Measurements from ENCODE around the gene SMIM12. TPM values are rescaled to one million over a fixed set of nuclear protein-coding genes. Genes with fewer than 3 reads are reported as not detected.

Gene SMIM12
- polyA plus RNA-seq, 1 donor from 2014 or later = 42.6 TPM

DNA sequence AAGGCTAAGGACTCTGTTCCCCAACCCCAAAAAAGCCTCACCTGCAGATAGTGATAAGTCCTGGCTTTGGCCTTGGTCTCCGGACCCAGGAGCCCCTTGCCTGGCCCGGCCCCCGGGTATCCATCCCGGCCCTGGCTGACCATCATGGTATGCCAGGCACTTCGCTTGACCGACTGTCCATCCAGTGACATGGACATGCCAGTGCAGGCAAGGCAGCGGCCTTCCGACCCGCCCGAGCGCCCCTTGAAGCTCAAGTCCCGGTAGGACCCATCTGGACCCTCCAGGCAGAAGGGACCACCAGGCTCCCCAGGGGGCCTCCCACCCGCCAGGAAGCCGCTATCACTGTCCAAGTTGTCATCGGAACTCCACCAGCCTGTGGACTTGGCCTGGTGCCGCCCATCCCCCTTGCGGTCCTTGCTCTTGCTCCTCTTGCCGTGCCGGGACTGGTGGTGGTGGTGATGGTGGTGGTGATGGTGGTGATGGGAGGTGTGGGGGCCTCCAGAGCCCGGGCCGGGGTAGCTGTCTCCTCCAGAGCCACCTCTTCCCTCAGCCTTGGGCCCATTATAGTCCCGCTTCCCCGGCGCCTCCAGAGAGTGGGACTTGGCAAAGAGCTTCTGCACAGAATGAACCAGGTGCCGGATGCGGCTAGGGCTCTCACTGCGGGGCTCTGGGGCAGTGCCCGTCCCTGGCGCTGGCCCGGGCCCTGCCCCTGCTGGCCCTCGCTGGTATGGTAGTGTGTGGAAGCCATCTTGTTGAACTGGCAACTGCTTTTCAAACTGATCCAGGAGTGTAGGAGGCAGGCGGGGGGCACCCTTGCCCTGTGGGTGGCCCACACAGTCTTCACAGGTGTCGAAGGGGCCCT is 44.9 kb upstream of the SMIM12 start:
- TF ChIP-seq RAD21 (conservative IDR thresholded peaks at IDR 0.05) (no peak), EP300 (conservative IDR thresholded peaks at IDR 0.05; ENCODE audit: poor library complexity, severe bottlenecking) (no peak), MXI1 (conservative IDR thresholded peaks at IDR 0.05; ENCODE audit: poor library complexity, severe bottlenecking) (no peak), SMC3 (conservative IDR thresholded peaks at IDR 0.05; ENCODE audit: poor library complexity) (no peak), EZH2 (IDR thresholded peaks at IDR 0.05; ENCODE audit: borderline replicate concordance, insufficient read depth, low read length, poor library complexity, severe bottlenecking) (no peak), TAF1 (IDR thresholded peaks at IDR 0.05; ENCODE audit: low read depth) (no peak), POLR2AphosphoS5 (IDR thresholded peaks at IDR 0.05) (no peak)
- TF ChIP-seq, protein P1, sequence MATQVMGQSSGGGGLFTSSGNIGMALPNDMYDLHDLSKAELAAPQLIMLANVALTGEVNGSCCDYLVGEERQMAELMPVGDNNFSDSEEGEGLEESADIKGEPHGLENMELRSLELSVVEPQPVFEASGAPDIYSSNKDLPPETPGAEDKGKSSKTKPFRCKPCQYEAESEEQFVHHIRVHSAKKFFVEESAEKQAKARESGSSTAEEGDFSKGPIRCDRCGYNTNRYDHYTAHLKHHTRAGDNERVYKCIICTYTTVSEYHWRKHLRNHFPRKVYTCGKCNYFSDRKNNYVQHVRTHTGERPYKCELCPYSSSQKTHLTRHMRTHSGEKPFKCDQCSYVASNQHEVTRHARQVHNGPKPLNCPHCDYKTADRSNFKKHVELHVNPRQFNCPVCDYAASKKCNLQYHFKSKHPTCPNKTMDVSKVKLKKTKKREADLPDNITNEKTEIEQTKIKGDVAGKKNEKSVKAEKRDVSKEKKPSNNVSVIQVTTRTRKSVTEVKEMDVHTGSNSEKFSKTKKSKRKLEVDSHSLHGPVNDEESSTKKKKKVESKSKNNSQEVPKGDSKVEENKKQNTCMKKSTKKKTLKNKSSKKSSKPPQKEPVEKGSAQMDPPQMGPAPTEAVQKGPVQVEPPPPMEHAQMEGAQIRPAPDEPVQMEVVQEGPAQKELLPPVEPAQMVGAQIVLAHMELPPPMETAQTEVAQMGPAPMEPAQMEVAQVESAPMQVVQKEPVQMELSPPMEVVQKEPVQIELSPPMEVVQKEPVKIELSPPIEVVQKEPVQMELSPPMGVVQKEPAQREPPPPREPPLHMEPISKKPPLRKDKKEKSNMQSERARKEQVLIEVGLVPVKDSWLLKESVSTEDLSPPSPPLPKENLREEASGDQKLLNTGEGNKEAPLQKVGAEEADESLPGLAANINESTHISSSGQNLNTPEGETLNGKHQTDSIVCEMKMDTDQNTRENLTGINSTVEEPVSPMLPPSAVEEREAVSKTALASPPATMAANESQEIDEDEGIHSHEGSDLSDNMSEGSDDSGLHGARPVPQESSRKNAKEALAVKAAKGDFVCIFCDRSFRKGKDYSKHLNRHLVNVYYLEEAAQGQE (IDR thresholded peaks at IDR 0.05; ENCODE audit: borderline replicate concordance) = no peak
- TF ChIP-seq, protein P2, sequence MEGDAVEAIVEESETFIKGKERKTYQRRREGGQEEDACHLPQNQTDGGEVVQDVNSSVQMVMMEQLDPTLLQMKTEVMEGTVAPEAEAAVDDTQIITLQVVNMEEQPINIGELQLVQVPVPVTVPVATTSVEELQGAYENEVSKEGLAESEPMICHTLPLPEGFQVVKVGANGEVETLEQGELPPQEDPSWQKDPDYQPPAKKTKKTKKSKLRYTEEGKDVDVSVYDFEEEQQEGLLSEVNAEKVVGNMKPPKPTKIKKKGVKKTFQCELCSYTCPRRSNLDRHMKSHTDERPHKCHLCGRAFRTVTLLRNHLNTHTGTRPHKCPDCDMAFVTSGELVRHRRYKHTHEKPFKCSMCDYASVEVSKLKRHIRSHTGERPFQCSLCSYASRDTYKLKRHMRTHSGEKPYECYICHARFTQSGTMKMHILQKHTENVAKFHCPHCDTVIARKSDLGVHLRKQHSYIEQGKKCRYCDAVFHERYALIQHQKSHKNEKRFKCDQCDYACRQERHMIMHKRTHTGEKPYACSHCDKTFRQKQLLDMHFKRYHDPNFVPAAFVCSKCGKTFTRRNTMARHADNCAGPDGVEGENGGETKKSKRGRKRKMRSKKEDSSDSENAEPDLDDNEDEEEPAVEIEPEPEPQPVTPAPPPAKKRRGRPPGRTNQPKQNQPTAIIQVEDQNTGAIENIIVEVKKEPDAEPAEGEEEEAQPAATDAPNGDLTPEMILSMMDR (IDR thresholded peaks at IDR 0.05; ENCODE audit: poor library complexity, severe bottlenecking) = no peak
- H3K79me2 ChIP-seq (replicated peaks; ENCODE audit: insufficient read depth, low read length) = no peaks in the 10 kb centered on the region
- no peaks in the 10 kb centered on the region for H3K9me3 ChIP-seq (ENCODE audit: low read length)
- no peak overlapping the region for H3K27ac ChIP-seq (ENCODE audit: low read length)
- no peak overlapping the region for H2AFZ ChIP-seq (ENCODE audit: low read depth, low read length)
- H4K20me1 ChIP-seq (ENCODE audit: insufficient read depth) = no peaks in the 10 kb centered on the region
- H3K36me3 ChIP-seq (ENCODE audit: insufficient read depth, low read length) = no peaks in the 10 kb centered on the region
- no peak overlapping the region for H3K4me3 ChIP-seq (ENCODE audit: low read length)
- no peak overlapping the region for H3K9ac ChIP-seq (ENCODE audit: low read length)
- H3K9me2 ChIP-seq (ENCODE audit: insufficient read depth, low read length) = no peaks in the 10 kb centered on the region
- H3K27me3 ChIP-seq (ENCODE audit: insufficient read depth, low read depth, low read length) = no peaks in the 10 kb centered on the region
- no peaks in the 10 kb centered on the region for H3F3A ChIP-seq (ENCODE audit: insufficient read depth, low read length, poor library complexity, severe bottlenecking)
- no peak overlapping the region for H3K4me2 ChIP-seq (ENCODE audit: low read length)

GRCh38 chr1:34901919-34902318 is 42.4 kb upstream of the SMIM12 start:
- Histone ChIP-seq H3K9ac (ENCODE audit: low read length) (no peak overlapping the region), H3K36me3 (ENCODE audit: insufficient read depth, low read length) (no peaks in the 10 kb centered on the region), H3K9me3 (ENCODE audit: low read length) (no peaks in the 10 kb centered on the region), H3K27me3 (ENCODE audit: insufficient read depth, low read depth, low read length) (no peaks in the 10 kb centered on the region), H4K20me1 (ENCODE audit: insufficient read depth) (no peaks in the 10 kb centered on the region), H3K4me3 (ENCODE audit: low read length) (no peak overlapping the region), H2AFZ (ENCODE audit: low read depth, low read length) (no peak overlapping the region), H3K9me2 (ENCODE audit: insufficient read depth, low read length) (no peaks in the 10 kb centered on the region), H3K79me2 (replicated peaks; ENCODE audit: insufficient read depth, low read length) (no peaks in the 10 kb centered on the region), H3K4me2 (ENCODE audit: low read length) (no peak overlapping the region), H3F3A (ENCODE audit: insufficient read depth, low read length, poor library complexity, severe bottlenecking) (no peaks in the 10 kb centered on the region), H3K27ac (ENCODE audit: low read length) (no peak overlapping the region)
- TF ChIP-seq TAF1 (IDR thresholded peaks at IDR 0.05; ENCODE audit: low read depth) = no peak
- TF ChIP-seq EZH2 (IDR thresholded peaks at IDR 0.05; ENCODE audit: borderline replicate concordance, insufficient read depth, low read length, poor library complexity, severe bottlenecking) = no peak
- no peak for TF ChIP-seq EP300 (conservative IDR thresholded peaks at IDR 0.05; ENCODE audit: poor library complexity, severe bottlenecking)
- TF ChIP-seq RAD21 (conservative IDR thresholded peaks at IDR 0.05) = no peak
- no peak for TF ChIP-seq MXI1 (conservative IDR thresholded peaks at IDR 0.05; ENCODE audit: poor library complexity, severe bottlenecking)
- no peak for TF ChIP-seq SMC3 (conservative IDR thresholded peaks at IDR 0.05; ENCODE audit: poor library complexity)
- no peak for TF ChIP-seq POLR2AphosphoS5 (IDR thresholded peaks at IDR 0.05)
- TF ChIP-seq, protein P2 (IDR thresholded peaks at IDR 0.05; ENCODE audit: poor library complexity, severe bottlenecking) = no peak
- TF ChIP-seq, protein P1 (IDR thresholded peaks at IDR 0.05; ENCODE audit: borderline replicate concordance) = no peak

Data from neural cell (in vitro differentiated cells).